ENCODE results near the gene TMEM150A.

The TMEM150A gene

DNA sequence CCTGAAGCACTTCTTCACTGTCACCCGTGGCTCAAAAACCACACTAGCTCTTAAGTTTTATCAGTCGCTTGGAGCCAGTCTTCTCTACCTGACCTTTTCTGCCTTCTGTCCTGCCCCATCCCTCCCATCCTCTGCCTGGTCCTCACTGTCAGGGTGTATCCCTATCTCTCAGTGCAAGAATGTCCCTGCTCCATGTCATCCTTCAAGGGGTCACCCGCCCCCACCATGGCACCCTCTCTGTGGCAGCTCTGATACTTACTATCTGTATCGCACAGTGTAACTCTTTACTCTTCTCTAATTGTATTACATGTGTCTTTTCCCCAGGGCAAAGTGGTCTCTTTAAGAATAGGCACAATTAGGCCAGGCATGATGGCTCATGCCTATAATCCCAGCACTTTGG, 13.9 kb downstream of the TMEM150A start:
- no peaks in the 10 kb centered on the region for H3K9me3 ChIP-seq (ENCODE audit: severe bottlenecking)
- H3K36me3 ChIP-seq: no peaks in the 10 kb centered on the region
- H3K27ac ChIP-seq: no peak overlapping the region
- DNase-seq: no peak
- H3K27me3 ChIP-seq (ENCODE audit: insufficient read depth, low read depth, severe bottlenecking): no peaks in the 10 kb centered on the region
- no peak overlapping the region for H3K4me3 ChIP-seq (ENCODE audit: low read depth, low read length)
- no peak for TF ChIP-seq CTCF (IDR thresholded peaks at IDR 0.05; ENCODE audit: low read depth, low read length)

DNA sequence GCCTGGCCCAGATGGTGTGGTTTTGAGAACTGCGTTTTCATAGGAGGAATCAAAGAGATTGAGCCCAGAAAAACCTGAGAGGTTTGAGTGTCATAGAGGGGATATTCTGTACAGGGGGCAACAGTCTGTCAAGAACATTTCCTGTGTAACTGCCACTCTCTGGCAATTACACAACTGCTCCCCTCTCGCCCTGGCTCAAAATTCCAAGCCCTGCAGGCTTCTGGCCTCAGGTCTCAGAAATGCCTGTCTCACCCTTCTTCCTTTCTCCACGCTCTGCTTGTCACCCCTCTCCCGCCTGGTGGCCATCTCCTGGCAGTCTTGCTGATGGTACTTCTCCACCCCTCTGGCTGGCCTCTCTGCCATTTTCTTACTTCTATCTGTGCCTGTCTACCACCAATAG, 14.3 kb downstream of the TMEM150A start:
- Histone ChIP-seq H3K27me3 (ENCODE audit: insufficient read depth, low read depth, severe bottlenecking) (no peaks in the 10 kb centered on the region), H3K27ac (0 out of 2 replicates have a peak overlapping the region, but pooled peaks have one; percentile 15), H3K4me3 (ENCODE audit: low read depth, low read length) (no peak overlapping the region), H3K9me3 (ENCODE audit: severe bottlenecking) (no peaks in the 10 kb centered on the region), H3K36me3 (no peaks in the 10 kb centered on the region)
- DNase-seq: no peak
- no peak for TF ChIP-seq CTCF (IDR thresholded peaks at IDR 0.05; ENCODE audit: low read depth, low read length)

DNA sequence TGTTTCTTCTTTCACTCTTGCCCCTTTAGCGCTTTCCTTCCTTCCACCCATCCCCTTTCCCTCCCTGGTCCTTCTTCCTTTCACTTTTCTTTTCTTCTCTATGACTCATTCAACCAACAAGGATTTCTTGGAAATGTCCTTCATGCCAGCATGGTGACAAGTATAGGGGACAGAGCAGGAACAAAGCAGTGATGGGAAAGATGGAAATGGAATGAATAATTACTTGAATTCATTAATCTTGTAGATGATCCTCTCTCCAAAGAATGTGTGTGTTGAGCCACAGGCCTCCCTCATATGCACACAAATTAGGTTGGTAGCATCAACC, 16.8 kb downstream of the TMEM150A start:
- Histone ChIP-seq H3K27me3 (ENCODE audit: insufficient read depth, low read depth, severe bottlenecking) (no peaks in the 10 kb centered on the region), H3K27ac (no peak overlapping the region), H3K9me3 (ENCODE audit: severe bottlenecking) (no peaks in the 10 kb centered on the region), H3K4me3 (ENCODE audit: low read depth, low read length) (no peak overlapping the region), H3K36me3 (no peaks in the 10 kb centered on the region)
- no peak for DNase-seq
- TF ChIP-seq CTCF (IDR thresholded peaks at IDR 0.05; ENCODE audit: low read depth, low read length): no peak

DNA sequence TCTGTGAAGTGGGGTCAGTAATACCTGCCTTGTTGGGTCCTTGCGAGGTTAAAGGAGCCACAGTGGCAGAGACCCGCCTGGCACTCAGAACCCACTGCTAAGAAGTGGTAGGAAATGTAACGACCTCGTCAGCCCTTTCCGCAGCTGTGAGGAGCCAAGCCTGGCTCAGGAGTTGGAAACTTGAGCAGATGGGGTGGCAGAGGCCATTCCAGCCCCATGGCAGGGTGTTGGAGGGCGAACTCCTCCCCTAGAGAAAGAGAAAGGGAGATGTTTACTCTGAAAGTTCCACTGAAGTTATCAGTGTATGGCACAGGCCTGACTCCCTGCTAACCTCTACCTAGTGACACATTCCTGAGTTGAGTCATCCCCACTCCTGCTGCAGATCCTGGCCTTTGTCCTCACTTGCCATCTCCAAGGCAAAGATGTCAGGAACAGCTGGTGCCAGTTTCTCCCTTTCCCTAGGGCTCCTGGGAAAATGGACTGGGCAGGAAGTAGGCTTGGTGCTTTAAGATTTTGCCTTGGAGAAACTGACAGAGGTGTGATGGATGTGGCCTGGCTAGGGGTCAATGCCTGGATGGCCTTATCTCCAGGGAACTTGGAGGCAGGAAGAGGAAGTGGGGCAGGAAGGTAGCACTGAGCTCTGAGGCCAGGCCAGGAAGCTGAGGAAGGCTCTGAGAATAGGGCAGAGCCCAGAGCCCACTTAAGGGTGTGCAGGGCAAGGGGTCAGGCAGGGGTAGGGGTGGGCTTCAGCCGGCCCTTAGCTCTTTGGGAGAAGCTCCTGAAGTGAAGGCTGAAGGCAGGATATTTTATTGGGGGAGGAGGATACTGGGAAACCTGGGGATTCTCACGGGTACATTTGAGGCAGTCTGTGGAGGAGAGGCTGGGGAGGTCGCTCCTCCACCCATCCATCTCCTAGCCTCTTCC, 17.4 kb downstream of the TMEM150A start:
- no peaks in the 10 kb centered on the region for H3K36me3 ChIP-seq
- no peaks in the 10 kb centered on the region for H3K27me3 ChIP-seq (ENCODE audit: insufficient read depth, low read depth, severe bottlenecking)
- no peaks in the 10 kb centered on the region for H3K9me3 ChIP-seq (ENCODE audit: severe bottlenecking)
- H3K27ac ChIP-seq: no peak overlapping the region
- H3K4me3 ChIP-seq (ENCODE audit: low read depth, low read length): no peak overlapping the region
- DNase-seq: no peak
- no peak for TF ChIP-seq CTCF (IDR thresholded peaks at IDR 0.05; ENCODE audit: low read depth, low read length)

DNA sequence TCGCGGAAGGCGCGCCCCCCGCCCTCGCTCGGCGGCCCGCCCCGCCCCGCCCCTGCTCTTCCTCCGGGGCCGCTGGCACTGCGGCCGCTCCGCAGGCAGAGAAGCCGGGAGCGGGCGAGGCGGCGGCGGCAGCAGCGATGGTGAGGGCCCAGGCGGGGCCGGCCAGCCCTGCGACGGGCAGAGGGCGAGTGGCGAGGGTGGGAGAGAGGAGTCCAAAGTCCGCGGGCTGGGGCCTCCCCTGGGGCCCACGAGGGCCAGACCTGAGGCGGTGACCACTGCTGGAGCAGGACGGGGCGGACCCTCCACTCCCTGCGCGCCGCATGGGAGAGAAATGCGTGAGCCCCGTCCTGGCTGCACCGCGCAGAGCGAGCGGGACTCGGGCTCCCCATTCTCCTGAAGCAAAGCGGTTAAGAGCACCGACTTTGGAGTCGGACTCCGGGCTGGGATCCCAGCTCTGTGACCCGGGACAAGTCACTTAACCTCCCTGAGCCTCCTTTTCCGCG, 18.1 kb downstream of the TMEM150A start, which contains the start of gene VAMP5:
TSS of gene VAMP5 (plus strand) at position 78 of the 503 bp plus-strand sequence. CDS start at position 138, 60 bp downstream.
- Histone ChIP-seq H3K27me3 (ENCODE audit: insufficient read depth, low read depth, severe bottlenecking) (no peaks in the 10 kb centered on the region), H3K9me3 (ENCODE audit: severe bottlenecking) (no peaks in the 10 kb centered on the region), H3K4me3 (ENCODE audit: low read depth, low read length) (no peak within 1 kb of the TSS), H3K36me3 (no peaks in the 10 kb centered on the region), H3K27ac (no peak within 1 kb of the TSS)
- TF ChIP-seq CTCF (IDR thresholded peaks at IDR 0.05; ENCODE audit: low read depth, low read length): no peak
- no peak for DNase-seq
